ENCODE data around the gene DPYSL4.

The DPYSL4 gene

GRCh38 chr10:132196178-132197113 lies 9.7 kb downstream of the DPYSL4 start:
- no peak for DNase-seq (ENCODE audit: low read depth)

- DNase-seq (ENCODE audit: low read depth), result no peak
Measured at GRCh38 chr10:132197271-132198067, 10.7 kb downstream of the DPYSL4 start.

GRCh38 chr10:132198068-132198370 lies 11.3 kb downstream of the DPYSL4 start:
- DNase-seq (ENCODE audit: low read depth), result no peak

GRCh38 chr10:132198381-132199181 lies 11.8 kb downstream of the DPYSL4 start:
- DNase-seq (ENCODE audit: low read depth), result no peak

GRCh38 chr10:132199268-132199853 lies 12.6 kb downstream of the DPYSL4 start:
- DNase-seq (ENCODE audit: low read depth), result no peak

- no peak for DNase-seq (ENCODE audit: low read depth)
Measured at GRCh38 chr10:132199854-132200311, 13.1 kb downstream of the DPYSL4 start.

- DNase-seq (ENCODE audit: low read depth), result no peak
Measured at GRCh38 chr10:132200344-132201110, 13.8 kb downstream of the DPYSL4 start.

- no peak for DNase-seq (ENCODE audit: low read depth)
Measured at GRCh38 chr10:132201111-132201969, 14.6 kb downstream of the DPYSL4 start.

GRCh38 chr10:132202070-132202970 lies 15.6 kb downstream of the DPYSL4 start:
- DNase-seq (ENCODE audit: low read depth), result no peak

GRCh38 chr10:132203256-132204077 lies 16.7 kb downstream of the DPYSL4 start:
- no peak for DNase-seq (ENCODE audit: low read depth)

- no peak for DNase-seq (ENCODE audit: low read depth)
Measured at GRCh38 chr10:132204078-132204780, 17.5 kb downstream of the DPYSL4 start.

- DNase-seq (ENCODE audit: low read depth), result no peak
Measured at GRCh38 chr10:132204781-132205473, 18.2 kb downstream of the DPYSL4 start.

GRCh38 chr10:132205650-132206376 lies 19.1 kb downstream of the DPYSL4 start:
- DNase-seq (ENCODE audit: low read depth), result no peak

- no peak for DNase-seq (ENCODE audit: low read depth)
Measured at GRCh38 chr10:132206377-132206745, 19.6 kb downstream of the DPYSL4 start.

GRCh38 chr10:132206806-132207535 lies 20.2 kb downstream of the DPYSL4 start:
- DNase-seq (ENCODE audit: low read depth), result no peak

All from activated T-helper 9 cell treated with anti-CD3 and anti-CD28 coated beads, Interleukin-2, amount 50 U/mL, for 16 hours (primary cell).